Pulmonary artery endothelial cell (primary cell): ENCODE data around the gene NR1H3. TPM values are rescaled to one million over a fixed set of nuclear protein-coding genes. Genes with fewer than 3 reads are reported as not detected.

Source experiments
- DNase-seq: peaks from one replicate; pipeline ENCODE4 v3.0.0-alpha.2; 2011; ENCODE audit warnings: low read depth, low spot score
- total RNA-seq: library from RNA; depleted of rRNA; stranded (reverse); fragments of >200 nt; gene quantifications from 2 replicates; pipeline ENCODE4 v1.2.3, GENCODE V29; 2014

The NR1H3 gene
- total RNA-seq, 1 donor from 2014 or later = 5.5 TPM

DNA sequence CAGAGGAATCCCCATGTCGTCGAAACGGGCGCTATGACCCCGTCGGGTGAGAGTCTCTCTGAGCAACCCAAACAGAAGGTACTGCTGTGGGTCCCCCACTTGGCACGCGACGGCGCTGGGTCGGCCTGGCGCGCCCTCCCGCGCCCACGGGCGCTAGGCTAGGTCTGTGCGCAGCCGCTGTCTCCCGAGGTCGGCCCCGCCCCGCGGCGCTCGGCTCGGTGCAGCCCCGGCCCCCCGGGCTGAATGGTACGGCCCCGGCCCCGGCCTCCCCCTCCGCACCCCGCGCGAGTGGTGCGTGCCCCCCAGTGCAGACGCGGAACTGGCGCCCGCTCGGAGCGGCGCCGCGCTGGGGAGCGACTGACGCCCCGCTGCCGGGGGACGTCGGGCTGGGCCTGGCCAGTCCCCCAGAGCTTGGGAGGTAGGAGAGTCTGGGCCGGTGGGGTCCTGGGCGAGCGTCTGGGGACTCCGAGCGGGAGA lies 12.1 kb downstream of the NR1H3 start, which contains the start of gene MADD:
Gene MADD, plus strand, starts transcription at position 305 of the 477 bp plus-strand sequence.
- DNase-seq = no peak

DNA sequence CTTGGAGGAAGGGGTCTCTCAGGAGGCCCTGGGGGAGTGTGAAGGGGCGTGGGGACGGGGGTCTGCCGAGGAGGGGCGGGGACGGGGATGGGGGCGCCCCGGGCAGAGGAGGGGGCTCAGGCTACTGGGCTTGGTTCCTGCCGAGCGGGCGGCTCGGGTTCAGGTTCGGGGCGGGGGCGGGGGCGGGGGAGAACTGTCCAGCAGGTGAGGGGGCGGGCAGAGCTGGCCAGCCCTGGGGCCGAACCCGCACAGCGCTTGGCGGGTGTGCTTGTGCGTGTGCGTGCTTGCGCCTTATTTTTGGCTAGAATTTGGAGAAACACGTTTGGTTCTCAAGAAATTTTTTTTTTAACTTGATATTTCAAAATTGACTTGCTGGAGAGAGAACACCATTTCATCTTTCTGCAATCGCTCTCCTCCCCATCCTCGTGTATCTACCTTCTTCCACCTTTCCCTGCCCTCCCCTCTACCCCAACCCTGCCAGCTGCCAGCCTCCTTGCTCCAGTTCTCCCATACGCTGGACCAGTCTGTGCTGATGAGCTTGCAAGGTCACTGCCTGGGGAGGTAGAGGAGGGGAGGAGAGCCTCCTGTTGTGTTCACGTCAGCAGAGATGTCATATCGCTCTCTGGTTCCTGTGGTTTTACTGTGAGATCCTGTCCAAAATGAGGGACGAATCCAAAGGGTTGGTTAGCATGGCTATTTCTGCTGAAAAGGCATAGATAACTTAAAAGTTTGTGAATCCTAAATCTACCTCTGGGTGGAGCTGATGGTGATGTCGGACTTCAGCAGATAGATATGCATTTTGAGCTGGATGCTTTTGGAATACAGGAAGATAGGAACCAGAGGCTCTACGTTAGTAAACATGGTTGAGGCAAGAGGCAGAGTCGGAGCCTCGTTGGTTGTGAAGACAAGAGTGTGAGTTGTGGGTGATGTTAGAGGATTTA lies 12.8 kb downstream of the NR1H3 start:
- DNase-seq = no peak

DNA sequence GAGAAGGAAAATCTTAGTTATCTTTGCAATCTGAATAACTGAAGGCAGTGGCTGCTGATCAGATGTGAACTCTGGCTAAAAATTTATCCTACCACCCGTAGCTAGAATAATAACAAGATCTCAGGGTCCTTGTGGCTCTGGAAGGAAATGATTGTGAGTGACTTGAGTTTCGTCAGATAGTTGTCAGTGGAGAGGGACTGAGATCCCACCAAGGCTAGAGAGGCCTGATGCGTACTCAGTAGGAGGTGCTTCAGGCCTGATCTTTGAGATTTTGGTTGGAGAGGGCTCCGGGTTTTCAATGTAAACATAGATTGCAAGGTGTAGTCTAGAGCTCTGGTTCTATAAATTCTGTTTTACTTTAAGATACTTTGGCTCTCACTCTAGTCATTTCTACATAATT lies 13.5 kb downstream of the NR1H3 start:
- no peak for DNase-seq

DNA sequence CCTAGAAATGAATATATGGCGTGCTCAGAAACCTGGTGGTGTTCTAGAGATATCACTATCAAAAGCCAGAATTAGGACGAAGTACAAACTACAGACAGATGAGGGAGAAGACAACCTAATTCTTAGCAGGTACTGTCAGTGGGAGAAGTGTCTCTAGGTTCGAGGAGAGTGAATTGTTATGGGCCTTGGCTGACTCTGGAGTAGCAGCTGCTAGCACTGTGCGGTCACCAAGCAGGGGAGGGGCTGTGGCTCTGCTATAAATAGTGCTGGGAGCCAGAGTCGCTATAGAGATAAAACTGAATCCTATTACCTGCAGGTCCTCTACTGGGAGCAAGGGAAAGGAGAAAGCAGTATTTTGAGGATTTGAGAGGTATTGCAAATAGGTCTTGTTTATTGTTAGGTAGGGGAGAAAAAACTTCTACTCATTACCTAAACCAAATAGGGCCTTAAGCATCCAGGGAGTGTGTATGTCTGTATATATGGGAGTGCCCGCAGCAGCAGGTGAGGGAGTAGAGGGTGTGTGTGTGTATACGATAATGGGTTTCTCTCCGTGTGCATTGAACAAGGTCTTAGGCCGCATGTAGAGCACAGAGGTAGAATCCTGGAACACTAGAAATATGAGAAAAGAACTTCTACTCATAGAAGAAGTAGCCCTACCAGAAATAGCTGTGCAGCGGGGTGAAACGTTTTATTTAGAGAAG lies 14.3 kb downstream of the NR1H3 start:
- no peak for DNase-seq

GRCh38 chr11:47272706-47273105 lies 14.9 kb downstream of the NR1H3 start:
- no peak for DNase-seq

DNA sequence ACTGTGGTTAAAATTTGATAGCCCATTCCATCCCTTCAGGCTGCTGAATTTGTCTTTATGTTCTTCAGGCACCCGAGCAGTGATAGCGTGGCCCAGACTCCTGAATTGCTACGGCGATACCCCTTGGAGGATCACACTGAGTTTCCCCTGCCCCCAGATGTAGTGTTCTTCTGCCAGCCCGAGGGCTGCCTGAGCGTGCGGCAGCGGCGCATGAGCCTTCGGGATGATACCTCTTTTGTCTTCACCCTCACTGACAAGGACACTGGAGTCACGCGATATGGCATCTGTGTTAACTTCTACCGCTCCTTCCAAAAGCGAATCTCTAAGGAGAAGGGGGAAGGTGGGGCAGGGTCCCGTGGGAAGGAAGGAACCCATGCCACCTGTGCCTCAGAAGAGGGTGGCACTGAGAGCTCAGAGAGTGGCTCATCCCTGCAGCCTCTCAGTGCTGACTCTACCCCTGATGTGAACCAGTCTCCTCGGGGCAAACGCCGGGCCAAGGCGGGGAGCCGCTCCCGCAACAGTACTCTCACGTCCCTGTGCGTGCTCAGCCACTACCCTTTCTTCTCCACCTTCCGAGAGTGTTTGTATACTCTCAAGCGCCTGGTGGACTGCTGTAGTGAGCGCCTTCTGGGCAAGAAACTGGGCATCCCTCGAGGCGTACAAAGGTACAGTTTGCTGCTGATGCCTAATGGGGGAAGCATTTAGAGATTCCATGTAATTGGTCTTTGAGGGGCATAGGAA lies 16.9 kb downstream of the NR1H3 start:
- DNase-seq = no peak

DNA sequence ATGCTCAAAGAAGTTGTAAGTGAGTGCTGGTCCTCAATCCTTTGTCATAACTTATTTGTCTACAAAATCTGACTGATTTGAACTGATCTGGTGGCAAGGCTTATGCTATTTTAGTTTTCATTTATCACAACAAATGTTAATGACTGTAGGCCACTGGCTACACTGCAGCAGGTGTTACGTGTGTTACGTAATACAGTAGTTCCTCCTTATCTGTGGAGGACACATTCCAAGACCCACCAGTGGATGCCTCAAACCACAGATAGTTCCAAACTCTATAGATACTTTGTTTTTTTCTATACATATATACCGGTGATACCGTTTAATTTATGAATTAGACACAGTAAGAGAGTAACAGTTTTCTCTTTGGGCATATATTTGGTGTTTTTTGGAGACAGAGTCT lies 19.1 kb downstream of the NR1H3 start:
- DNase-seq = no peak

DNA sequence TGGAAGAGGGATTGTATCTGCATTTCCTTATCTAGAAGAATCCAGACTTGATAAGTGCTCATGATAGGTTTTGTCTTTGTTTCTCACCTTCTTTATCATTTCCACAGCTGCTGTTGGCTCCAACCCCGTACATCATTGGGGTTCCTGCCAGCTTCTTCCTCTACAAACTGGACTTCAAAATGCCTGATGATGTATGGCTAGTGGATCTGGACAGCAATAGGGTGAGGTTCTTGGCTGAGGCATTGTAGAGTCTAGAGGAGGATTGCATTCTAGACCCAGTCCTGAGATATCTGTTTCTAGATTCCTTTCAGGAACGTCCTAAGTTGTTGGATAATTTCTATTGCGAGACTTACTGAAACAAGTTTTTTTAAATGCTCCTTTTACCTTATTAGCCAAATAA lies 20.3 kb downstream of the NR1H3 start:
- DNase-seq = no peak

DNA sequence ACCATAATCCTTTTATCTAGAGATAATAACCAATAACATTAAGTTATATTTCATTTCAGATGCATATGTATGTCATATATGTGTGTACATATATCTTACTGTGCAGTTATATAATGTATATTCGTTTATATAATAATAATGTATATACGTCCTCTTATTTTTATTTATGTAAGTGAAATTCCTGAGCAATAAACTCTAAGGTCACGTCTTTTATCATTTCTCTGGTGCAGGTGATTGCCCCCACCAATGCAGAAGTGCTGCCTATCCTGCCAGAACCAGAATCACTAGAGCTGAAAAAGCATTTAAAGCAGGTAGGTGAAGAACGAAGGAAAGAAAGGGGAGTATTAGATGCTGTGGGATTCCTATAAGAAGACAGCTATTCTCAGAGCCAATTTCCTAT lies 21.0 kb downstream of the NR1H3 start:
- no peak for DNase-seq

GRCh38 chr11:47280099-47280498 lies 22.3 kb downstream of the NR1H3 start:
- no peak for DNase-seq

DNA sequence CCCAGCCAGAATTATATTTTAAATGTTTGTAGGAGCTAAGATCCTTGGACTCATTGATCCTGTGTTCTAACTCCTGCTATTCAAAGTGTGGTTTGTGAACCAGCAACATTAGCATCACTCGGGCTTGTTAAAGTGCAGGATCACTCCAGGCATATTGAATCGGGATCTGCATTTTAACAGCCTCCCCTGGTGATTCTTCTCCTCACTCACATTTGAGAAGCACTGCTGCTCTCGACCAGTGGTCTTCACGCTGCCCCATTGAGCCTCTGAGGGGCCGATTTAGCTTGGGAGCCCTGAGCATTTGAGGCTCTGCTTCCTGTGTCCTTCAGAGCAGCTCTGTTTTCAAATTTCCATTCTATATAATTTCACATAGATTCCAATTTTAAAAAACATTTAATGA lies 23.1 kb downstream of the NR1H3 start:
- DNase-seq = no peak

DNA sequence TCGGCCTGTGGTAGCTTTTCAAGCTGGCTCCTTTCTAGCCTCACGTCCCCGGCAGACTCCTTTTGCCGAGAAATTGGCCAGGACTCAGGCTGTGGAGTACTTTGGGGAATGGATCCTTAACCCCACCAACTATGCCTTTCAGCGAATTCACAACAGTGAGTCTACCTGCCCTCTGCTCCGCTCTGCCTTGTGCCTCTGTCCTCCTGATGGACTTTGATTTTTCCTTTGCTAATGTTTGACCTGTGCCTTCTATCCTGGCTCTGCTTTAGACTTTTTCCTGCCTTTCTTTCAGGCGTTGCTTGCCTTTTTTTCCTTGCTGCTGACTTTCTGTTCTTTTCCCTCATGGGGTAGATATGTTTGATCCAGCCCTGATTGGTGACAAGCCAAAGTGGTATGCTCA lies 24.7 kb downstream of the NR1H3 start:
- DNase-seq = no peak

DNA sequence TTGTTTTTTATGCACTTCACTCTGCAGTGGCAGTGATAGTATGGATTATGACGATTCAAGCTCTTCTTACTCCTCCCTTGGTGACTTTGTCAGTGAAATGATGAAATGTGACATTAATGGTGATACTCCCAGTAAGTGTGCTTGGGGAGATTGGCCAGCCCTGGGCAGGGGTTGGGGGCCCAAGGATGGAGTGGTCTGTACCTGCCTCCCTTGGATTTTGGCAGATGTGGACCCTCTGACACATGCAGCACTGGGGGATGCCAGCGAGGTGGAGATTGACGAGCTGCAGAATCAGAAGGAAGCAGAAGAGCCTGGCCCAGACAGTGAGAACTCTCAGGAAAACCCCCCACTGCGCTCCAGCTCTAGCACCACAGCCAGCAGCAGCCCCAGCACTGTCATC lies 26.4 kb downstream of the NR1H3 start:
- no peak for DNase-seq

GRCh38 chr11:47285969-47286770 lies 28.4 kb downstream of the NR1H3 start:
- no peak for DNase-seq

DNA sequence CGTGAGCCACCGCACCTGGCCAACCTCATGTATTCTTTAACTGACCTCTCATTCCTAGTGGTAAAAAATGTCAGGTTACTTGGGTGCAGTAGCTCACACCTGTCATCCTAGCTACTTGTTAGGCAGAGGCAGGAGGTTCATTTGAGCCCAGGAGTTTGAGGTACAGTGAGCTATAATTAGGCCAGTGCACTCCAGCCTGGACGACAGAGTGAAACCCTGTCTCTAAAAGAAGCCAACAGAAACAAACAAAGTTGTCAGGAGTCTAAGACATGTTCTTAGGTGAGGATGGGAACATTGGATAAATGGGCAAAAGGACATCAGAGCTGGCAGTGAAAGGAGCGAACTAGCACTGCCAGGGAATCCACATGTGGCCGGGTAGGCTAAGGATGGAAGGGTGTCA lies 30.3 kb downstream of the NR1H3 start:
- no peak for DNase-seq

GRCh38 chr11:47289856-47290255 lies 32.1 kb downstream of the NR1H3 start:
- DNase-seq = no peak

DNA sequence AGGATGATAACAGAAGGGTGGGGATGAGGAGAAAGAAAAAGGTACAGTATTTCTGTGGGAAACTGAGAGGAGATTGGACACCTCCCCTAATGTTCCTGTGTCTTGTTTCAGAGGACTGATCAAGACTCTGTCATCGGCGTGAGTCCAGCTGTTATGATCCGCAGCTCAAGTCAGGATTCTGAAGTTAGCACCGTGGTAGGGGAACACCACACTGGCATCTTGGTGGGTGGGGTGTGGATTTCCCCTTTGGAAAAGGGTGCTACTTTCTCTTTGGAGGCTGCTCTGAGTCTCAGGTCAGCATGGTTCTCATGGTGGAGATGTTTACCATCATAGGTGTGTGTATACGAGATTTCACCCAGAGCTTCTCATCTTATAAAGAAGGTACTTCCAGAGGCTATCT lies 37.6 kb downstream of the NR1H3 start:
- no peak for DNase-seq

- DNase-seq = no peak
These were observed 38.2 kb downstream of the NR1H3 start for GRCh38 chr11:47296045-47296444.

DNA sequence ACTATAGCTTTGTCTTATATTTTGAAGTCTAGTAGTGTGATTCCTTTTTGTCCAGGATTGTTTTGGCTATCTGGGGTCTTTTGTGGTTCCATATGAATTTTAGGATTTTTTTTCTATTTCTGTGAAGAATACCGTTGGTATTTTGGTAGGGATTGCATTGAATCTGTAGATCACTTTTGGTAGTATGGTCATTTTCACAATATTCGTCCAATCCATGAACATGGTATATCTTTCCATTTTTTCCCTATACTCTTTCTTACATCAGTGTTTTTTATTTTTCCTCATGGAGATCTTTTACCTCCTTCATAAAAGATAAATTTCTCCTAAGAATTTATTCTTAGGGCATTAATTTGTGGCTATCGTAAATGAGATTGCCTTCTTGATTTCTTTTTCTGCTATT lies 41.3 kb downstream of the NR1H3 start:
- DNase-seq = no peak

DNA sequence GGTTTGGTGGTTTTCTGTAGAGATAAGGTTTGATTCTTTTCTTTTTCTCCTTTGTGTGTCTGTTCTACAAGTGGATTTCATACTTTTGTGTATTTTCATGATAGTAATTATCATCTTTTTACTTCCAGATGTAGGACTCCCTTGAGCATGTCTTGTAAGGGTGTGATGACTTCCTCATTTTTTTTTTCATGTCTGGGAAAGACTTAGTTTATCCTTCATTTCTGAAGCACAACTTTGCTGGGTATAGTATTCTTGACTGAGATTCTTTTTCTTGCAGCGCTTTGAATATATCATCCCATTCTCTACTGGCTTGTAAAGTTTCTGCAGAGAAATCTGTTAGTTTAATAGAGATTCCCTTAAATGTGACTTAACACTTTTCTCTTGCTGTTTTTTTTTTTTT lies 45.1 kb downstream of the NR1H3 start:
- no peak for DNase-seq
